Measurements from ENCODE around the gene RRM1. TPM values are rescaled to one million over a fixed set of nuclear protein-coding genes. Genes with fewer than 3 reads are reported as not detected.

Gene RRM1
- 68.8 and 193 TPM in 2 replicates for total RNA-seq

GRCh38 chr11:4094348-4095291 is at the start of gene RRM1:
Gene RRM1 (plus strand): TSS chr11:4094799. CDS start chr11:4095013, 214 bp downstream.

Other genes starting within 250 kb of the RRM1 start
- 29.9 and 40.3 TPM in 2 replicates for gene STIM1, start 239.1 kb upstream of the RRM1 start, total RNA-seq

All from regular cardiac myocyte (primary cell).